HCT116 (cell line): ENCODE measurements around the gene ZNF423. TPM values are rescaled to one million over a fixed set of nuclear protein-coding genes. Genes with fewer than 3 reads are reported as not detected.

Source experiments
- ATAC-seq: fragments of 200-7000 bp; cut with Tn5 transposase; 2 replicates; pipeline ENCODE4 v1.9.1; 2020; ENCODE audit warnings: mild to moderate bottlenecking, moderate library complexity
- BruUV-seq: library from RNA; stranded (reverse); fragments of 400-500 nt; replicated peaks from 2 replicates; lab custom pipeline; 2021; lab: Mats Ljungman, UMichigan
- CTCF ChIA-PET: fragments of 300-600 bp; sonication (Branson Sonifier 250); formaldehyde crosslinking; loops from one replicate; lab custom pipeline; 2021; ENCODE audit warnings: antibody characterized with exemption; lab: Charles Lee
- POLR2A ChIA-PET: fragments of 300-600, 350-600 bp; sonication (Branson Sonifier 250); formaldehyde crosslinking; loops from one replicate; lab custom pipeline; 2021; ENCODE audit warnings: antibody characterized with exemption; lab: Charles Lee
- RAD21 ChIA-PET, 2 experiments: fragments of 300-600 bp; sonication (Branson Sonifier 250); formaldehyde crosslinking; loops; one replicate each; lab custom pipeline; 2023; ENCODE audit warnings: low total read pairs in 2 of 2; ENCODE audit not compliant: uncharacterized antibody in 2 of 2, unreplicated experiment in 2 of 2, low non-redundant PET in 1 of 2; lab: Charles Lee
- DNase-seq: peaks from one replicate; pipeline ENCODE4 v3.0.0-alpha.2; 2010; ENCODE audit warnings: low read depth, low spot score
- H2AFZ ChIP-seq: fragments of 200-600 bp; shearing (Covaris generic), sonication (generic); 2 replicates; pipeline ENCODE4 v1.6.1; 2017; ENCODE audit warnings: low read depth, mixed run types, mixed read lengths, antibody characterized with exemption, low read length; ENCODE audit not compliant: poor library complexity, severe bottlenecking
- H3K27ac ChIP-seq: 2 replicates; pipeline ENCODE4 v1.5.1; 2012; ENCODE audit warnings: low read depth, low read length
- H3K27me3 ChIP-seq: fragments of 200-600 bp; sonication (generic); 2 replicates; pipeline ENCODE4 v1.6.1; 2016; ENCODE audit warnings: mixed run types, low read length, mixed read lengths; ENCODE audit not compliant: insufficient read depth
- H3K36me3 ChIP-seq, 2 experiments: fragments of 200-500 bp in 1 of 2; fragments of 200-600 bp in 1 of 2; sonication (Bioruptor generic) in 1 of 2; sonication (generic) in 1 of 2; 2 replicates each; pipeline versions ENCODE4 v1.5.1 to v1.6.1; 2014 to 2016; ENCODE audit warnings: low read length in 2 of 2, inconsistent platforms in 1 of 2, mixed read lengths in 1 of 2, mixed run types in 1 of 2; ENCODE audit not compliant: insufficient read depth in 2 of 2, control insufficient read depth in 1 of 2
- H3K4me1 ChIP-seq, 2 experiments: fragments of 200-600 bp in 1 of 2; sonication (generic) in 1 of 2; 2 replicates each; pipeline versions ENCODE4 v1.5.1 to v1.6.1; 2012 to 2017; ENCODE audit warnings: low read length in 2 of 2, inconsistent platforms in 1 of 2, mild to moderate bottlenecking in 1 of 2, mixed read lengths in 1 of 2, mixed run types in 1 of 2, moderate library complexity in 1 of 2; ENCODE audit not compliant: insufficient read depth in 2 of 2, control insufficient read depth in 1 of 2
- H3K4me2 ChIP-seq: fragments of 200-600 bp; sonication (generic); 2 replicates; pipeline ENCODE4 v1.6.1; 2017; ENCODE audit warnings: mixed run types, low read length, mixed read lengths
- H3K4me3 ChIP-seq, 2 experiments: fragments of 200-600 bp in 1 of 2; sonication (generic) in 1 of 2; replicated peaks in 1 of 2; 2 replicates each; pipeline ENCODE4 v1.5.1; 2011 to 2016; ENCODE audit warnings: low read length in 2 of 2, control low read depth in 1 of 2, low read depth in 1 of 2, mild to moderate bottlenecking in 1 of 2, mixed read lengths in 1 of 2, mixed run types in 1 of 2
- H3K79me2 ChIP-seq: fragments of 200-600 bp; sonication (generic); 2 replicates; pipeline ENCODE4 v1.6.1; 2017; ENCODE audit warnings: mild to moderate bottlenecking, mixed run types, low read length, moderate library complexity, mixed read lengths; ENCODE audit not compliant: insufficient read depth
- H3K9ac ChIP-seq: fragments of 200-600 bp; sonication (generic); 2 replicates; pipeline ENCODE4 v1.6.1; 2016; ENCODE audit warnings: low read length, mixed read lengths
- H3K9me2 ChIP-seq: fragments of 200-600 bp; sonication (generic), shearing (Covaris generic); 2 replicates; pipeline ENCODE4 v1.6.1; 2017; ENCODE audit warnings: mixed run types, mild to moderate bottlenecking, moderate library complexity; ENCODE audit not compliant: insufficient read depth
- H3K9me3 ChIP-seq, 2 experiments: fragments of 200-500 bp in 1 of 2; fragments of 200-600 bp in 1 of 2; sonication (Bioruptor generic) in 1 of 2; sonication (generic) in 1 of 2; 2 replicates each; pipeline ENCODE4 v1.6.1; 2014 to 2017; ENCODE audit warnings: low read length in 2 of 2, mixed read lengths in 2 of 2, inconsistent platforms in 1 of 2, low read depth in 1 of 2, mild to moderate bottlenecking in 1 of 2, mixed run types in 1 of 2, moderate library complexity in 1 of 2; ENCODE audit not compliant: control insufficient read depth in 1 of 2, insufficient read depth in 1 of 2
- H4K20me1 ChIP-seq: fragments of 200-600 bp; sonication (generic), shearing (Covaris generic); 2 replicates; pipeline ENCODE4 v1.6.1; 2017; ENCODE audit warnings: mixed run types, mild to moderate bottlenecking, moderate library complexity; ENCODE audit not compliant: insufficient read depth
- CBX3 ChIP-seq: IDR thresholded peaks from 2 replicates; pipeline ENCODE4 v1.6.1; 2012; ENCODE audit warnings: low read depth
- CEBPB ChIP-seq: IDR thresholded peaks from 2 replicates; pipeline ENCODE4 v1.6.1; 2012; ENCODE audit warnings: low read depth
- CTCF ChIP-seq, 3 experiments: fragments of 200-600 bp in 1 of 3; sonication (generic) in 1 of 3; IDR thresholded peaks in 2 of 3; conservative IDR thresholded peaks in 1 of 3; 2 replicates each; pipeline ENCODE4 v1.5.1; 2012 to 2017; ENCODE audit warnings: low read depth in 2 of 3, low read length in 2 of 3, antibody characterized with exemption in 1 of 3, borderline replicate concordance in 1 of 3, control low read depth in 1 of 3, mild to moderate bottlenecking in 1 of 3, mixed read lengths in 1 of 3, mixed run types in 1 of 3, moderate library complexity in 1 of 3; ENCODE audit not compliant: insufficient read depth in 1 of 3
- EGR1 ChIP-seq: IDR thresholded peaks from 2 replicates; pipeline ENCODE4 v1.6.1; 2012; ENCODE audit warnings: low read depth
- EZH2 ChIP-seq: fragments of 200-600 bp; sonication (generic); IDR thresholded peaks from 2 replicates; pipeline ENCODE4 v1.6.1; 2017; ENCODE audit warnings: antibody characterized with exemption, mixed run types
- EZH2phosphoT487 ChIP-seq: fragments of 200-600 bp; IDR thresholded peaks from 2 replicates; pipeline ENCODE4 v1.6.1; 2018; ENCODE audit warnings: antibody characterized with exemption, borderline replicate concordance
- JUND ChIP-seq: IDR thresholded peaks from 2 replicates; pipeline ENCODE4 v1.6.1; 2012
- MAX ChIP-seq: IDR thresholded peaks from 2 replicates; pipeline ENCODE4 v1.6.1; 2012
- POLR2A ChIP-seq: IDR thresholded peaks from 2 replicates; pipeline ENCODE4 v1.7.0; 2011; ENCODE audit warnings: borderline replicate concordance; ENCODE audit not compliant: insufficient read depth, insufficient read length; ENCODE audit errors: extremely low read depth
- POLR2AphosphoS5 ChIP-seq: IDR thresholded peaks from 2 replicates; pipeline ENCODE4 v1.6.1; 2011; ENCODE audit warnings: mild to moderate bottlenecking, low read depth, low read length, moderate library complexity
- REST ChIP-seq: IDR thresholded peaks from 2 replicates; pipeline ENCODE4 v1.6.1; 2012; ENCODE audit warnings: low read depth
- SIN3A ChIP-seq: IDR thresholded peaks from 2 replicates; pipeline ENCODE4 v1.6.1; 2012; ENCODE audit warnings: low read depth
- SP1 ChIP-seq: IDR thresholded peaks from 2 replicates; pipeline ENCODE4 v1.6.1; 2012; ENCODE audit warnings: low read depth
- SRF ChIP-seq: IDR thresholded peaks from 2 replicates; pipeline ENCODE4 v1.6.1; 2012; ENCODE audit warnings: low read depth
- TCF7L2 ChIP-seq: IDR thresholded peaks from 2 replicates; pipeline ENCODE4 v1.7.0; 2011; ENCODE audit warnings: borderline replicate concordance, inconsistent platforms; ENCODE audit not compliant: insufficient read depth, insufficient read length; ENCODE audit errors: extremely low read depth
- YY1 ChIP-seq: IDR thresholded peaks from 2 replicates; pipeline ENCODE4 v1.6.1; 2011; ENCODE audit warnings: low read length, low read depth, moderate library complexity, mild to moderate bottlenecking; ENCODE audit not compliant: insufficient replicate concordance; ENCODE audit errors: extremely low read depth
- ZFX ChIP-seq: fragments of 450-650 bp; IDR thresholded peaks from 2 replicates; pipeline ENCODE4 v1.6.1; 2017
- ZNF274 ChIP-seq: fragments of 200-500 bp; sonication (Bioruptor generic); IDR thresholded peaks from 2 replicates; pipeline ENCODE4 v1.6.1; 2014; ENCODE audit warnings: mild to moderate bottlenecking, low read depth, low read length, inconsistent platforms
- intact Hi-C: fragments of 100-400 bp; cut with micrococcal nuclease; formaldehyde crosslinking; loops from 2 replicates; pipeline ENCODE4 v1.10.0; 2022
- total RNA-seq: library from RNA; stranded (reverse); gene quantifications from one replicate; pipeline ENCODE4 v1.2.1, GENCODE V29; 2021; ENCODE audit not compliant: unreplicated experiment

The ZNF423 gene
- total RNA-seq, 1 experiment from 2014 or later = 0.22 TPM

DNA sequence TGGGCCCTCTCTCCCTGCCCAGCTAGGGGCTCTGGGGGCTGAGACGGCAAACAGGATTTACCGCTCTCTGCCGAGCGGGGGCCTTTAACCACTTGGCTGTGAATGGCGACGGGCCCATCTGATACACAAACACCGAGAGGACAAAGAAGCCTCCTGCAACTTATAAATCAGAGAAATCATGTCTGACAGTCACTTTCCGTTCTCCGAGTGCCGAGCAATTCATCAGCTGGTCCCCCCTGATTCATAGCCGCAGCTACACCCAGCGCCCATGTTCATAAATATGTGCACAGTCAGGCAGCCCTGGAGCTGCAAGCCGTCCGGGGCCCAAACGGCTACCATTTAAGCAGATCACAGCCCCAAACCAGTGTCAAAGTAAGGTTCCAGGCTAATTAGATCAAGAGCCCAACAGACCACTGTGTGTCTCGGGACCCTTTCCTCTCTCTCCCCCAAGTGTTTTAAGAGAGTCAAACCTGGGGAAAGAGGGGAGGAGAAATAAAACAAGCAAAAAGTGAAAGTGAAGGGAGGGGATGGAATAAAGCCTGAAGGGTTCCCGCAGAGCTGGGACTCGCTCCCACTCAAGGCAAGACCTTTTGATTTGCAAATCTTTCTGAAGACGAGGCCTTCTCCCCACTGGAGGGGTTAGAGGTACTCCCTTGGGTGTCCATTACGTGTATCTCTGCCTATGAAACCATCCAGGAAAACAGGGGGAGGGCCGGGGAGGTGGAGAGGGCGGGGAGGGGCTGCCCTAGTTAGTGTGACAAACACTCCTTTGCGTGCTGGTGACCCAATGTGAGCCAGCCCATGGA is 327.6 kb downstream of the ZNF423 start:
- H3K4me3 ChIP-seq = no peak overlapping the region
- no peaks in the 10 kb centered on the region for H3K36me3 ChIP-seq
- H3K27me3 ChIP-seq = peaks cover 11% of the 10 kb centered on the region
- ChIA-PET CTCF (no interaction called here), POLR2A (no interaction called here), RAD21 (no interaction called here)
- H3K4me1 ChIP-seq = no peaks in the 10 kb centered on the region
- H3K27ac ChIP-seq = no peak overlapping the region
- H2AFZ ChIP-seq = no peak overlapping the region
- no peak for ATAC-seq
- H3K4me2 ChIP-seq = no peak overlapping the region
- no peaks in the 10 kb centered on the region for H4K20me1 ChIP-seq
- TF ChIP-seq SIN3A (no peak), SRF (no peak), POLR2A (no peak), ZFX (no peak), SP1 (no peak), CEBPB (no peak), YY1 (no peak), CBX3 (no peak), ZNF274 (no peak), EGR1 (no peak), EZH2phosphoT487 (no peak), EZH2 (no peak), MAX (no peak), POLR2AphosphoS5 (no peak), JUND (no peak), TCF7L2 (no peak), CTCF (IDR thresholded peaks at IDR 0.05 in 2 of 3, conservative IDR thresholded peaks at IDR 0.05 in 1 of 3; ENCODE audit: borderline replicate concordance in 1 of 3, insufficient read depth in 1 of 3, low read depth in 2 of 3, low read length in 2 of 3) (no peak), REST (no peak)
- H3K9me2 ChIP-seq = no peaks in the 10 kb centered on the region
- H3K9ac ChIP-seq = no peak overlapping the region
- no TSS peak for BruUV-seq
- H3K9me3 ChIP-seq = no peaks in the 10 kb centered on the region
- no peaks in the 10 kb centered on the region for H3K79me2 ChIP-seq
- intact Hi-C loops = no loop called here
- DNase-seq = no peak
